CD4-positive, alpha-beta T cell treated with Interleukin-4 for 1 hour (primary cell): ENCODE measurements around the gene KLHL2.
"Not testable (repeated sequence)": the region's sequence is repeated elsewhere in the genome, so short reads cannot be mapped to it uniquely, and the experiment has no call there.

Source experiments
- DNase-seq, 2 donors: peaks; one replicate each; pipeline ENCODE4 v3.0.0-alpha.2; 2020 to 2022

Gene KLHL2

DNA sequence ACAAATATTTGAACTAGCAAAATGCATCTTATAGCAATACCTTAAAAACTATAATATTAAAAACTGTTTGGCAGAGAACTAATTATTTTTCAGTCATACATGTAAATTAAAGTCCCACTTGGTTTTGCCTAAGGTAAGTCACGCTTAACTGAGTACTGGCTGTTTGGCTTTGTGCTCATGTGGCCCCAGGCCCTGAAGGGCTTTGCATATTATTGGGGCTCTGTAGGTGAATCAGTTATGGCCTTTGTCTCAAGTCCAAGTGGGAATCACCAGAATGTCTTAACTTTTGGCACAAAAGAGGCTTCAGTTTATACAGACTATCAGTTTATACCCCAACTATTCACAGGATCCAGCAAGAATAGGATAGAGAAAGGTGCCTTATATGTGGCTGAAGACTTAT is 29.5 kb downstream of the KLHL2 start:
- not testable (repeated sequence) for DNase-seq

DNA sequence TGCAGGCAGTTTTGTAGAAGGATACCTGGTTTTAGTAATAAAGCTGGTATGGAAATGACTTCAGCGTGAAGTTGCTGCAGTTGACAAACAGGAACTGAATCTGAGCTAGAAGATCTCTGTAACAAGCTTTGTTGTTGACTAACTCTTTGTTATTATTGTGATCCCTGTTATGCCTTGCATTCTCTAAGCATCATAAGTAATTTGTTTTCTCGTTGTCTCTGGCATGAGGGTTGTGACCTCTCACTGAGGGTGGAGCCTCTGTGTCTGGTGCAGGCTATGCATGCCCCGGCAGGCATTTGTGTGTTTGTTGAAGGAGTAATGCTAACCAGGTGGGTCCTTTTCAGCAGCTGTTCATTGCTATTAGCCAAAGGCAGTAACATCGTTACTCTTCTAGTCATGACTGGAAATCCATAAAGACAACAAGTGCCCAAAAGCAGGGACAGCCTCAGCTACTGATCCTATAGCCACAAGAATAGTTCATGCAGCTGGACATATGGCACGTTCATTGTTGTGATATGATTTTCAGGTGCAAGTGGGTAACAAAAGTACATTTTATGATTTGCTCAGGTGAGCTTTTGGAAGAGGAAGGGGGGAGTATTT is 30.8 kb downstream of the KLHL2 start:
- DNase-seq: not testable (repeated sequence)

DNA sequence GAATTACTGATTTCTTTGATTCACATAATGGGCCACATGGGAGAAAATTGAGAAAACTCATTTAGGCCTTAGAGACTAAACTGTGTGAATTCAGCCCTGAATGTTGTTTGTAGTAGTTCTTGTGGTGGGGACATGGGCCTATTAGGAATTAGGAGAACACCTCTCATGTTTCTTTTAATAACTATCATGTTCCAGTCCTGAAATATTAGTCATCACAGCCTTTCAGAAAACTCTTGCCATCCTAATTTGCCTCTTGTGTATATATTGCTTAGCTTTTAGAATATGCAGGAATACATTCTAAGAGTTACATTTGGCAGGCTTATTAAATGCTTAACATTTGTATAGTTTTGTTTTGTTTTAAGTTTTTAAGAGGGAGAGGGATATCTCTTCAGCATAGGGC is 33.4 kb downstream of the KLHL2 start:
- not testable (repeated sequence) for DNase-seq

DNA sequence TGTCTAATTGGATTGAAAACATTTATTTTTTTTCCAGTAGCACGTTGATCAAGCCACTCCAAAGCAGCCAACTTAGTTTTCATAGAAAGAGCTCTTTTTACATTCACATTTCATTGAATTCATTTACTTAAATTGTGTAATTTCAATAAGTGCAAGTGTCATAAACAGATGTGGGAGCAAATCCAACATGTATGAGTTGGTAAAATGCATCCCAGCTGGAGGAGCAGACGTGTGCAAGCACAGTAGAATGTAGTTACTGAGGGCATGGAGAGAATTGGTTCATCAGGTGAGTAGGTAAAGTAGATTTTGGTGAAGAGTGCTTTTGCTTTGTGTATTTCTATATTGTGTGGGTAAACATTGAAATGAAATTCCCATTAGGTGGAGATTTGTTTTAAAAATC is 36.8 kb downstream of the KLHL2 start:
- not testable (repeated sequence) for DNase-seq

DNA sequence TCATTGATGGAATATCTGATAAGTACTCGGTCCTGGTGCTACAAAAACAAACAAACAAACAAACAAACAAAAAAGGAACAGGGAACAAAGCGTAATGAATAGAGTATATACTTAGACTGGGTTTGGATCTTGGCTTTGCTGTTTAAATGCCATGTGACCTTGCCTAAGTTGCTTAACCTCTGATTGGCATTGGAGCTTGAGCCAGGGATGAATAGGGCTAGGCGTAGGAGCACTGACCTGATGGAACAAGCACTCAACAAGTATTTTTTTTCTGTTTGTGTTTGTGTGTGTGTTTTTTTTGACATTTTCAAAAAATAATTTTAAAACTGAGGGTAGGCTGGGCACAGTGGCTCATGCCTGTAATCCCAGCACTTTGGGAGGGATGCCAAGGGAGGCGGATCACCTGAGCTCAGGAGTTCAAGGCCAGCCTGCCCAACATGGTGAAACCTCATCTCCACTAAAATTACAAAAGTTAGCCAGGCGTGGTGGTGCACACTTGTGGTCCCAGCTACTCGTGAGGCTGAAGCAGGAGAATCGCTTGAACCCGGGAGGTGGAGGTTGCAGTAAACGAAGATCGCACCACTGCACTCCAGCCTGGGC is 37.3 kb downstream of the KLHL2 start:
- not testable (repeated sequence) for DNase-seq

DNA sequence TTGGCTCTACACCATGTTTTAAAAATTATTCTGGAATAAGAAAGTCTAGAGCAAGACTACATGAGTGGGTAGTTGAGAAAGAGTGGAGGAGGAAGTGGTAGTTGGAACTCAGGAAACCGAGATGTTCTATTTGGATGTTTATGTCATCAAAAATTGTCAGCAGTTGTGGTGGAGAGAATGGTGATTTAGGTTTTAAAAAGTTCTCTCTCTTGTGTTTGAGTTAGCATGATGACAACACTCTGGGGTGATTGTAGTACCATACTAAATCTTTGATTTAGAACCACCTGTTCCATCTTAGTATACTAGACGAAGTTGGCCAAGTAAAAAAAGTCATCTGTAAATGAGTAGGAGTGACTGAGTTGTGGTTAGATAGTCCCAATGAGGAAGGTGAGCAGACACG is 40.7 kb downstream of the KLHL2 start:
- no peak for DNase-seq

DNA sequence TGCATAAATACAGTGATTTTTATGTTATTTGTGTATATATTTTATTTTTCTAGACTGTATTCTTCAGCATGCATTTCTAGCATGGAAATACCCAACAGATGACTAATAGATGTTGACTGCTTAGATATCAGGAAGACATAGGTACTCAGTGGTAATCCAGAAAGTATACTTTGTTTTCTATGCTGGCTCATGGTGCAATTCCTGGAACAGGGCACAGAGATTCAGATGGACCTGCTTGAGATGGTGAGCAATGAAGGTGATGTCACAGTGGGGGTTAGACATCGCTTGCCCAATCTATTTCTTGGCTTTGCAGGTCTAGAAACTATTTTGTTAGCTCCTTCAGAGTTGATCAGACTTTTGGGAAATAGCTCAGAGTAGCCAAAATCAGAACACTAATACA is 41.5 kb downstream of the KLHL2 start:
- DNase-seq: not testable (repeated sequence)

DNA sequence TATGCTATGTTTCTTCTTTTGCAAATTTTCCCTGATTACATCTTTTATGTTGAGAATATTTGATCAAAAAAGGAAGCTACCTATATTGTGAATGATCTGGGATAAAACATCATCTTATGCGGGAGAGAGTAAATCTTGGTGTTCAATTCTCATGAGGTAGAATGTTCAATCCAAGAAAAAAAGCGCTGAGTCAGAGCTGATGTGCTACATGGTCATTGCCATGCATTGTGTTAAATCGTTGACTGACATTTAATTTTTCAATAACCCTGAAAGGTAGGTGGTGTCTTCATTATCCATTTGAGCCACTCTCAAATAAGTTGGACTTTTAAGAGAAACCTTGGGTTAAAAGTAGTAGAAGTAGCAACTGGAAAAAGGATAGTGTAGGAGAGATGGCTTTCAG is 47.4 kb downstream of the KLHL2 start:
- DNase-seq: not testable (repeated sequence)

DNA sequence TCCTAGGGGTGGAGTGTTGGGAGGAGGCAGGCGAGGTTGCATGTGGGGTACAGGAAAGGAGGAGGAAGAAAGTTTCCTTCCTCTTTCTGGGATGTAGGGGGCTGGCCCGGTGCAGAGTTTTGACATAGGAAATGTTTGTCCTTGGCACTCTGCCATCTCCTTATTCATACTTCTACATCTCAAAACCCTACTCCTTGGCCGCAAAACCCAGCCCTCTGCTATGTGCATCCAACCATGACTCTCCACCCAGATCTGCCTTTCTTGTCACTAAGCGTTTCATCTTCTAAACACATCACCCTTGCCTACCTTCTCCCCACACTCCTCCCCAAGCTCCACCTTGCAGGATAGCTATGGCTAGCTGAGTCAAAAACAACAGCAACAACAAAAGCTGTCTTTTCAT is 48.1 kb downstream of the KLHL2 start:
- DNase-seq: peak; percentile 36 to 67

DNA sequence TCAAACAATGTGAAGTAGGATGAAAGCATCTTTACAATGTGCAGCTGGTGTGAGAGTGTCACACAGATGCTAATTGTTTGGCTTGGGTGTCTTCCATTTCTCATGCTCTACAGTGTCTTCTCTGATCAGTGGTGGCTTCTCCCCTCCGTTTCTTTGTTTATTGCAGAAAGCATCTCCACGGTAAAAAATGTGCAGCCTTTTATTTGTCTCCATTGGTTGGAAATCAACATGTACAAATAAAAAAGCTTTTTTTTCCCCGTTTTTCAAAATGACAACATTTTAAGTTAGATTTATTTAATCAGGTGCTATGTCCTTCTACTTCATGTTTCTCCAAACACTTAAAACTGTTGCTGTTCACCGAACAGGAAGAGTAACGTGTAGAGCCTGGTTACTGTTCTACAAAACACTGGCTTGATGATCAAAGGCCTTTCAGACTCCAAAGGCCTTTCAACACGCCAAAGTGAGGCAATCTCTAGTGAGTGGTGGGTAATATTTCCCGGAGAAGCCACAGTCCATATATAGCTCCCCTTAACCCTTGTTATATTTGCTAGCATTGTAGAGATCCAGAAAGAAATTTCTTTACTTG is 48.8 kb downstream of the KLHL2 start:
- DNase-seq: peak; percentile 15 to 22

DNA sequence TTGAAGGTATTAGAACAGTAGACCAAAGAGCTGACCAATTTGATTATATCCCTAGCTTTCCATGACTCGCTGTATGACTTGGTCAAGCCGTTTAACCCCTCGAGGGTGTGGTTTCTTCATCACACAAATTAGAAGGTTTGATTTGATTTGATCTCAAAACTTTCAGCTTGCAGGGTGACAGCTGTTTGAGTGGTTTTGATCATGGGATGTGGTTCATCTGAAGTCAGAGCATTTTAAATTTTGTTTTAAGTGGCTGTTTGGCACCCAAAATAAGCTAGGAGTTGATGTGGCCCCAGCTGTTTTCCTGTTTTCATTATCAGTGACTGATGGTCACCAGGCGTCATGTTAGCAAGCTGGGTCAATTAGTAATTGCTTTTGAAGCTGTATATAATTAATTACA is 52.4 kb downstream of the KLHL2 start:
- DNase-seq: peak in 1 of 2 donors; percentile 19

DNA sequence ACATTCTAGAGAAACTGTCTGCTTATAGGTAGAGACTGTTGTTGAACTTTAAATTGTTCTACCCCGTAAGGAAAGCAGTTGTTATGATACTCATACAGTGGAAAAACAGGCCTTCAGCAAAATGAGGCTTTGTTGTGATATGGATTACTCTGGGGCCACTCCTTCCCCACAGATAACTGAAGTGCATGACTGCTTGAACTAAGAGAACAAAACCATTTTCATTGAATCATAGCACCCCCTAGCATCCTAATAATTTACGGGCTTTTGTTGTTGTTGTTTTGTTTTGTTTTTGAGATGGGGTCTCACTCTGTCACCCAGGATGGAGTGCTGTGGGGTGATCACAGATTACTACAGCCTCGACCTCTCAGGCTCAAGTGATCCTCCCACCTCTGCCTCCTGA is 54.9 kb downstream of the KLHL2 start:
- DNase-seq: not testable (repeated sequence)

DNA sequence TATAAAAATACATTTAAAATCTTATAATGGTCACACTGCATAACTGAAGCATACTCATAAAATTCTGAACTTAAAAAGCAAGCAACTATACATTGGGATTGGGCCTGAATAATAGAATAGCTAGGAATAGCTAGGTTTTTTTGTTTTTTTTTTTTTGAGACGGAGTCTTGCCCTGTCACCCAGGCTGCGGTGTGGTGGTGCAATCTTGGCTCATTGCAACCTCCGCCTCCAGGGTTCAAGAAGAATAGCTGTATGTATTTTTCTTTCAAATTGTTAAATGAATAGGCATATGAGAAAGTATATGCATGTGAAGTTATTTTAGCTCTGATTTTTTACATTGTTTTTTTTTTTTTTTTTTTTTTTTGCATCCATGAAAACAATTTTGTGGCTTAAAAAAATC is 56.1 kb downstream of the KLHL2 start:
- DNase-seq: not testable (repeated sequence)

DNA sequence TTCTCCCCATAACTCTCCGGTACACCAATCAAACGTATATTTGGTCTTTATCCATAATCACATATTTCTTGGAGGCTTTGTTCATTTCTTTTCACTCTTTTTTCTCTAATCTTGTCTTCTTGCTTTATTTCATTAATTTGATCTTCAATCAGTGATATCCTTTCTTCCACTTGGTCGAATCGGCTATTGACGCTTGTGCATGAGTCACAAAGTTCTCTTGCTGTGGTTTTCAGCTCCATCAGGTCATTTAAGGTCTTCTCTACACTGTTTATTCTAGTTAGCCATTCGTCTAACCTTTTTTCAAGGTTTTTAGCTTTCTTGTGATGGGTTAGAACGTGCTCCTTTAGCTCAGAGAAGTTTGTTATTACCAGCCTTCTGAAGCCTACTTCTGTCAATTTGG is 62.6 kb downstream of the KLHL2 start:
- not testable (repeated sequence) for DNase-seq

DNA sequence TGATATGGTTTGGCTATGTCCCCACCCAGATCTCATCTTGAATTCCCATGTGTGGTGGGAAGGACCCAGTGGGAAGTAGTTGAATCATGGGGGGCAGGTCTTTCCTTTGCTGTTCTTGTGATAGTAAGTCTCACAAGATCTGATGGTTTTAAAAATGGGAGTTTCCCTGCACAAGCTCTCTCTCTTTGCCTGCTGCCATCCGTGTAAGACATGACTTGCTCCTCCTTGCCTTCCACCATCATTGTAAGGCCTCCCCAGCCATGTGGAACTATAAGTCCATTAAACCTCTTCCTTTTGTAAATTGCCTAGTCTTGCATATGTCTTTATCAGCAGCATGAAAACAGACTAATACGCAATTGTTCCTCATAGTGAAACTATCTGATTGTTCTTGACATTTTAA is 66.1 kb downstream of the KLHL2 start:
- DNase-seq: not testable (repeated sequence)

DNA sequence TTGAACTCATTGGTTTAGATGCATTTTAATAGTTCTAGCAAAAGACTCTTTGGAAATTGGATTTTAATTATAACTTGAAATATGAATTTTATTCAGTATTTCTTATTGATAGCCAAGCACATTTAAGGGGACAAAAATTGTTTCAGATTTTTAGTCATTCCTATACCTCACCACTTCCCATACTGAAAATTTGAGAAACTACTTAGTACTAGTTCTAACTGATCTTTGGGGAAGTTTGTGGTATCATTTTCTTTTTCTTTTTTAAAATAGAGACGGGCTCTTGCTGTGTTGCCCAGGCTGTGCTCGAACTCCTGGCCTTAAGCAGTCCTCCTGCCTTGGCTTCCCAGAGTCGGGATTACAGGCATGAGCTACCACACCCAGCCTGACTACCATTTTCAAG is 68.0 kb downstream of the KLHL2 start:
- DNase-seq: not testable (repeated sequence)

DNA sequence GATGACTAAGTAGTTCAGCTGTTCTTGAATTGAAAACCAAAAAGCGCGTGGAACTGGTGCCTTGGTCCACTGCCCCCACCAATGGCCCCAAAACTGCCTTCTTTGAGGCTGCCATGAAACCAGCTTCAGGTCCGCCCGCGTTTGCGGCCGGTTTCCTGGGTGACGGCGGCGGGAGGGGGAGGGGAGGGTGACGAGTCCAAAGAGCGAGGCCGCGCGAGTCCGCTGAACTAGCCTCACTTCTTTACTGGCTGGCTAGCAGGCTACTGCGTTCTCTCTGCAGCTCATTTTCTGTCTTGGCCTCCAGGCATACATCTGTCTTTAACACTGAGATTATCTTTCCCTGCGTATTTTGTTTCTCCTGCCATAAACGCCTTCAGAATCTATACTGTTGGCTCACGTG is 72.2 kb downstream of the KLHL2 start:
- DNase-seq: not testable (repeated sequence)

DNA sequence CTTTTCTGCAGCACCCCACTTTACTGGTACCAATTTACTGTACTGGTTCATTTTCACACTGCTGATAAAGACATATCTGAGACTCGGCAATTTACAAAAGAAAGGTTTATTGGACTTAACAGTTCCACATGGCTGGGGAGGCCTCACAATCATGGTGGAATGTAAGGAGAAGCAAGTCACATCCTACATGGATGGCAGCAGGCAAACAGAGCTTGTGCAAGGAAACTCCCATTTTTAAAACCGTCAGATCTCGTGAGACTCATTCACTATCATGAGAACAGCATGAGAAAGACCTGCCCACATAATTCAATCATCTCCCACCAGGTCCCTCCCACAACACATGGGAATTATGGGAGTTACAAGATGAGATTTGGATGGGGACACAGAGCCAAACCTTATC is 77.3 kb downstream of the KLHL2 start:
- DNase-seq: not testable (repeated sequence)

DNA sequence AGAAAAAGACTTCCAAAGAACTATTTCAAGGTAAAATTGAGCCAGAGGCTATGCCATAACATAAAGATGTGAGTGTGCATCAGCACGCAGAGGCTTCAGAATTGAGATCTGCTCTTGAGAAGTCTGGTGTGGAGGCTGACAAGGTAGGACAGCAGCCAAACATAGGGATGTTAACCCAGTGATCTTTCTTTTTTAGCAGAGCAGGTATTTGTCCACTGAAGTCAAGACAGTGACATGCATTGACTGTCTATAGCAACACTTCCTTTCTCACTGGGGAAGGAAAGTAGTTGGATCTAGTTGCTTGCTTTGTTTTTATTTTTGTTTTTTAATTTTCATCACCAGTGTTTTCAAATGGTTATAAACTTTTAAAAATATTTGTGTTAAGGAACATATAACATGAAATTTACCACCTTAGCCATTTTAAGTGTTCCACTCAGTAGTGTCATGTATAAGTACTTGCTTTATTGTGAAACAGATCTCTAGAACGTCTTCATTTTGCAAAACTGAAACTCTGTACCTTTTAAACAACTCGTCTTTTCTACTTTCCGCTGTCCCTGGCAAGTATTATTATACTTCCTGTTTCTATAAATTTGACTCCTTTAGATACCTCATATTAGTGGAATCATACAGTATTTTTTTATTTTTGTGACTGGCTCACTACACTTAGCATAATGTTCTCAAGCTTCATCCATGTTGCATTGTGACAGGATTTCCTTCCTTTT is 79.4 kb downstream of the KLHL2 start:
- DNase-seq: not testable (repeated sequence)

DNA sequence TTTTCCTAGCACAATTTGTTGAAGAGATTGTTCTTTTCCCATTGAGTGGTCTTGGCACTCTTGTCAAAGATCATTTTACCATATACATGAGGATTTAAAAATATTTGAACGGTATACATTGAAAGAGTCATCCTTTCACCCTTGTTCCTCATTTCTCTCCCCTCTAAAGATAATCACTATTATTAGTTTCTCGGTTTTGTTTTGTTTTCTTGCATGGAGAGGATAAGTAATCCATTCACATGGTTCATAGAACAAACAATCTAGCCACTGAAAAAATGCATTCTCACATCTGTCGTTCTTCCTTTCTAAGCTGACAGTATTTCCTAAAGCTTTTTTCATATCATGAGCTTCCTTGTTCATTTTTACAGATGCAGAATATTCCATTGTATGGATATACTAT is 80.9 kb downstream of the KLHL2 start:
- DNase-seq: no peak

DNA sequence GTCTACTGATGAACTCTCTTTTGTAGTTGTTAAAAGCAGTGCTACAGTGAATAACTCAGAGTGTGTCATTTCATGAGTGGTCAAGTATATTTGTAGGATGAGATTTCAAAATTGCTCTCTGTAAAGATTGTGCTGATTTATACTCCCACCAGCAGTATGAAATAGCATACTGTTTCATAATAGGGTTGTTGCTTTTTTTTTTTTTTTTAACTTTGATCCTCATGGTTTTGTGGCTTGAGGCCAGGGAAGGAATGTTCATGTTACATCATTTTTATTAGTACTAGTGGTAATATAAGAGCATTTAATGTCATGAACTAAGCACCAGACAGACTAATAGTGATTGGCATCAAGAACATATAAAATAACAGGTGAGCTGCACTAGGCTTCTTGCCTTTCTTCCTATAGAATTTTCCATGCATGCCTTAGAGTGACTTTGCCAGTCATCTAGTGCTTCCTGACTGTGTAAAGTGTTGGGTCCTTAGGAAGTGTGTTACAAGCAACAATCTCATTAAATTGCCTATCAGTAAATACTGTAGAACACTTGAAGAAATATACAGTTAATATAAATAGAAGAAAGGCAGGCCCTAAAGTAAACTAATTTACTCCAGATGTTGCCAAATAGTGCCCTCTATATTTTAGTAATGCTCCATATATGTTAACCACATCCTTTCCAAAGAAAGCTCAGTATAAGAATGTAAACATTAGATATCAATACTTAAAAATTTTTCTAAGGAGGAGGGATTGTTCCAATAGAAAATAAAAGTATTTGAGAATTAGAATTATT is 81.5 kb downstream of the KLHL2 start:
- DNase-seq: no peak

DNA sequence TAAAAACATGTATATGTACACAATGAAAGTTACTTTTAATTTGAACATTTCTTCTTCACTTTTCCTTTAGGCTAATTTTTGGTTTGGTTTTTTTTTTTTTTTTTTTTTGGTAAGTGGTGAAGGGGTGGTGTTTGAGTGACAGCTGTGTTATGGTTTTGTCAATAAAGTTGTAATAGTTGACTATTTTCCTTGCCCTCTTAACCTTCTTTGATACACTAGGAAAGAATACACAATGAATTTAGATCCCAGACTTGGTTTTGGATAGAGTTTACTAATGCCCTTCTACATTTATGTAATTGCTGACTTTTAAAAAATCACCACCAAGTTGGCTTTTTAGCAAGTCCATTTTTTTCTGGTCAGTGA is 82.0 kb downstream of the KLHL2 start:
- DNase-seq: no peak

DNA sequence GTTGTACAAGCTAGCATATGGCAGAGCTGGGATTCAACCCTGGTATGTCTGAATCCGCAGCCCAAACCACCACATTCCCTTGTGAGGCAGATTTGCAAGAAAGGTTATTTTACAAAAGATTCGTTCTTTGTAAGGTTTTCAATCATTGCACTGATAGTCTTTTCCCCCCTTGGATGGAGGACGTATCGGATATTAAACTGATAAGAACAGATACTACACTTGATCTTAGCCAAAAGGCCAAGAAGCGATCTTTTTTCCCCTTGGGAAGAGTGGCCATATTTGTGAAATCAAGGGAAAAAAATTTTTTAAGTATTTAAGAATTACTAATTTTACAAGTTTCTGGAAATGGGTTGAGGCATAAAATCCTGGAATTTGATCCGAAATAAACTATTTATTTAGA is 85.7 kb downstream of the KLHL2 start:
- no peak for DNase-seq
